Breast epithelium (tissue), 4 donors: ENCODE measurements around the gene TMEM106C. TPM values are rescaled to one million over a fixed set of nuclear protein-coding genes. Genes with fewer than 3 reads are reported as not detected.

ENCODE experiments used
- DNase-seq, 2 donors: peaks; one replicate each; pipeline ENCODE4 v3.0.0-alpha.2; 2019; ENCODE audit warnings: low spot score in 2 of 2
- H3K27ac ChIP-seq, 2 donors: fragments of 200-600 bp; sonication (generic) in 1 of 2; one replicate each; pipeline ENCODE4 v1.5.1; 2016 to 2019; ENCODE audit warnings: mild to moderate bottlenecking in 1 of 2
- H3K27me3 ChIP-seq, 2 donors: fragments of 200-600 bp; sonication (generic) in 1 of 2; one replicate each; pipeline versions ENCODE4 v1.5.1 to v1.6.0; 2017 to 2019; ENCODE audit warnings: control low read depth in 1 of 2, mild to moderate bottlenecking in 1 of 2
- H3K36me3 ChIP-seq: fragments of 200-600 bp; one replicate; pipeline ENCODE4 v1.5.1; 2019
- H3K4me1 ChIP-seq, 2 donors: fragments of 200-600 bp; sonication (generic); one replicate each; pipeline ENCODE4 v1.5.1; 2016 to 2019; ENCODE audit warnings: control low read depth in 1 of 2
- H3K4me3 ChIP-seq, 3 donors: fragments of 200-600 bp; sonication (generic); 1 replicate in 2 of 3; 2 replicates in 1 of 3; pipeline ENCODE4 v1.5.1; 2016 to 2019; ENCODE audit warnings: mild to moderate bottlenecking in 3 of 3, moderate library complexity in 2 of 3
- H3K9me3 ChIP-seq, 2 donors: fragments of 200-600 bp; sonication (generic) in 1 of 2; one replicate each; pipeline ENCODE4 v1.5.1; 2016 to 2019; ENCODE audit warnings: control low read depth in 1 of 2
- POLR2A ChIP-seq: fragments of 450-650 bp; IDR thresholded peaks from one replicate; pipeline ENCODE4 v1.6.1; 2016; ENCODE audit warnings: antibody characterized with exemption, mild to moderate bottlenecking, moderate library complexity
- POLR2AphosphoS5 ChIP-seq, 3 donors: sonication (generic); formaldehyde crosslinking; IDR thresholded peaks; one replicate each; pipeline ENCODE4 v1.6.1; 2017; ENCODE audit warnings: antibody characterized with exemption in 3 of 3
- intact Hi-C: fragments of 100-400 bp; cut with DNase I; formaldehyde crosslinking; loops from one replicate; pipeline ENCODE4 v1.15.1; 2023; ENCODE audit warnings: low total_unique reads
- total RNA-seq, 3 donors: library from RNA; depleted of rRNA; stranded (reverse); fragments of >200 nt; gene quantifications; one replicate each; pipeline ENCODE4 v1.1.0, GENCODE V29; 2016
- TF ChIP-seq, protein P1 (sequence below), 3 donors: fragments of 450-650 bp; IDR thresholded peaks; one replicate each; pipeline ENCODE4 v1.5.1; 2016 to 2017; ENCODE audit warnings: antibody characterized with exemption in 3 of 3, mild to moderate bottlenecking in 3 of 3, moderate library complexity in 3 of 3

The TMEM106C gene
- total RNA-seq, 3 donors from 2014 or later, result 35.2 to 131 (median 73.4) TPM

DNA sequence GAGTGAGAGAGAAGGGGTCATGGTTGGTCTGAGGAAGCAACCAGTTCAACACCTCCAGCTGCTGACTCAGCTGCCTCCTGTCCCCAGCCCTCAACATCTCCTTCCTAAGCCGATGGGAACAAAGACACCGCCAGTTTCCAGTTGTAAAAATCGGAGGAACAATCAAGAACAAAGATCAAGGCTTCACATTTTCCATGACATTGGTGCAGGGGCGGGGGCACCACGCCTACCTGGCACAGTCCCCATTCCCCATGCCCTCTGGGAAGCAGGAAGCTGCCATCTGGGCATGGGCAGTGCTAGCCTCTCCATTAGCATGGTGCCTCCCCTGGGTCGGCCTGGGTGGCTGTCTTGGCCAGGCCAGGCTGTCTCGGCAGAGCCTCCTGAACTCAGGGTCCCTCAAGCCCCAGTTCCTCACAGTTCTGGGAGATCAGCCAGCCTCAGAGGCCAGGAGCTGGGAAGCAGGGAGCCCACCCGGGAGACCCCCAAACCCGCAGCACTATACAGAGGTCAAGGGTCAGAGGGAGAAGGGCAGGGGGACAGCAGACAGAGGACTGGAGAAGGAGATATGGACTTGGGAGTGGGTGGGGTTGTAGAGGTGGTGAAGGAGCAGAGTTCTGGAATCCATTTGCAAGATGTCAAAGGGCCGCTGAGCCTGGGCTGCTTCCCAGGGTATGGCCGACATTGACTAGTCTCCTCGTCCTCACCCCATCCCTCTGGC is 19.6 kb upstream of the TMEM106C start:
- no peak overlapping the region for H3K27ac ChIP-seq
- H3K36me3 ChIP-seq, result no peaks in the 10 kb centered on the region
- intact Hi-C loops, result no loop called here
- H3K9me3 ChIP-seq, result no peaks in the 10 kb centered on the region
- H3K27me3 ChIP-seq, result no peaks in the 10 kb centered on the region
- H3K4me1 ChIP-seq, result peaks cover 10 to 15% of the 10 kb centered on the region in 2 donors
- peak in 1 of 2 donors; percentile 81 for DNase-seq
- TF ChIP-seq, protein P1, sequence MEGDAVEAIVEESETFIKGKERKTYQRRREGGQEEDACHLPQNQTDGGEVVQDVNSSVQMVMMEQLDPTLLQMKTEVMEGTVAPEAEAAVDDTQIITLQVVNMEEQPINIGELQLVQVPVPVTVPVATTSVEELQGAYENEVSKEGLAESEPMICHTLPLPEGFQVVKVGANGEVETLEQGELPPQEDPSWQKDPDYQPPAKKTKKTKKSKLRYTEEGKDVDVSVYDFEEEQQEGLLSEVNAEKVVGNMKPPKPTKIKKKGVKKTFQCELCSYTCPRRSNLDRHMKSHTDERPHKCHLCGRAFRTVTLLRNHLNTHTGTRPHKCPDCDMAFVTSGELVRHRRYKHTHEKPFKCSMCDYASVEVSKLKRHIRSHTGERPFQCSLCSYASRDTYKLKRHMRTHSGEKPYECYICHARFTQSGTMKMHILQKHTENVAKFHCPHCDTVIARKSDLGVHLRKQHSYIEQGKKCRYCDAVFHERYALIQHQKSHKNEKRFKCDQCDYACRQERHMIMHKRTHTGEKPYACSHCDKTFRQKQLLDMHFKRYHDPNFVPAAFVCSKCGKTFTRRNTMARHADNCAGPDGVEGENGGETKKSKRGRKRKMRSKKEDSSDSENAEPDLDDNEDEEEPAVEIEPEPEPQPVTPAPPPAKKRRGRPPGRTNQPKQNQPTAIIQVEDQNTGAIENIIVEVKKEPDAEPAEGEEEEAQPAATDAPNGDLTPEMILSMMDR (IDR thresholded peaks at IDR 0.05), result no peak
- TF ChIP-seq POLR2AphosphoS5 (IDR thresholded peaks at IDR 0.05) (no peak), POLR2A (no peak)
- H3K4me3 ChIP-seq, result no peak overlapping the region

DNA sequence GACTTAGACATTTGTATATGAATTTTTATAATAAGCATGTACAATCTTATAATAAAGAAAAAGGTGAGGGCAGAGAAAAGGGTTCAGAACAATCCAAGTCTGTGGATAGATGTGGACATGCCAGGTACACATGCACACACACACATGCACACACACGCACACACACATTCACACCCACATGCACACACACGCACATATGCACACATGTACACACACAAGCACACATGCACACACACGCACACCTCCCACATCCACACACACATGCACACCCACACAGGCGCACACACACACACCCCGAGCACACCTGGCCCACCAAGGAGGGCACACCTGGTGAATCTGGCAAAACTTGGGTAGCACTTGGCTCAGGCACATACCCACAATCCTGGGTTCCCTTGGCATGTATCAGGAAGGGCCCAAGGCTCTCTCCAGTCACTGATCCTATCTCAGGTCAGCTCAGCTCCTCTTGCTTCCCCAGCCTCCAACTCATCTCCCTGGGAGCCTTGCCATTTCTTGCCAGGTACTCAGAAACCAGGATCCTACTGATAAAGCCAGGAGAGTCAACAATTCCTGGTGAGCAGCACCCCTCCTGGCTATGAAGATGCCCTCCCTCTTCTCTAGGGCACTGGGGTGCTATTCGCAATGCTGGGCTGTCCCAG is 18.6 kb upstream of the TMEM106C start:
- intact Hi-C loops, result no loop called here
- no peak overlapping the region for H3K4me3 ChIP-seq
- no peaks in the 10 kb centered on the region for H3K9me3 ChIP-seq
- H3K27me3 ChIP-seq, result no peaks in the 10 kb centered on the region
- DNase-seq, result peak in 1 of 2 donors; percentile 67
- peaks cover 10 to 15% of the 10 kb centered on the region in 2 donors for H3K4me1 ChIP-seq
- TF ChIP-seq POLR2A, result no peak
- TF ChIP-seq, protein P1 (IDR thresholded peaks at IDR 0.05), result no peak
- peak in 1 of 3 donors; percentile 32 for TF ChIP-seq POLR2AphosphoS5 (IDR thresholded peaks at IDR 0.05)
- no peaks in the 10 kb centered on the region for H3K36me3 ChIP-seq
- H3K27ac ChIP-seq, result peak overlapping the region; percentile 11 to 32

DNA sequence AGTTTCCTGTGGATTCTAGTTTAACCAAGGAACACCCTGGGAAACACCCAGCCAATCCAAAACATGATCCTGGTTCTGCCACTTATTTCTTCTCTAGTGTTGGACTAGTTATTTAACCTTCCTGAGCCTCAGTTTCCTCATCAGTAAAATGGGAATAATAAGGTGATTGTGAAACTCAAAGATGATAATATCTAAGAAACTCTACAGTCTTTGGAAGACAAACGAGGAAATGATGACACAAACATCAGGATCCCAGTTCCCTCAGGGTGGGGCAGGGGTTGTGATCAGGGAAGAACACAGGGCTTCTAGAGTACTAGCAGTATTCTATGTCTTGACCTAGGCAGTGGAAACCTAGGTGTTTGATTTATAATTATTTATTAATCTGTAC is 18.1 kb upstream of the TMEM106C start:
- DNase-seq, result no peak
- Histone ChIP-seq H3K27ac (peak overlapping the region; percentile 11 to 32), H3K4me1 (peaks cover 10 to 15% of the 10 kb centered on the region in 2 donors), H3K4me3 (no peak overlapping the region), H3K36me3 (no peaks in the 10 kb centered on the region), H3K9me3 (no peaks in the 10 kb centered on the region), H3K27me3 (no peaks in the 10 kb centered on the region)
- intact Hi-C loops, result no loop called here
- no peak for TF ChIP-seq POLR2A
- TF ChIP-seq, protein P1 (IDR thresholded peaks at IDR 0.05), result no peak
- no peak for TF ChIP-seq POLR2AphosphoS5 (IDR thresholded peaks at IDR 0.05)

DNA sequence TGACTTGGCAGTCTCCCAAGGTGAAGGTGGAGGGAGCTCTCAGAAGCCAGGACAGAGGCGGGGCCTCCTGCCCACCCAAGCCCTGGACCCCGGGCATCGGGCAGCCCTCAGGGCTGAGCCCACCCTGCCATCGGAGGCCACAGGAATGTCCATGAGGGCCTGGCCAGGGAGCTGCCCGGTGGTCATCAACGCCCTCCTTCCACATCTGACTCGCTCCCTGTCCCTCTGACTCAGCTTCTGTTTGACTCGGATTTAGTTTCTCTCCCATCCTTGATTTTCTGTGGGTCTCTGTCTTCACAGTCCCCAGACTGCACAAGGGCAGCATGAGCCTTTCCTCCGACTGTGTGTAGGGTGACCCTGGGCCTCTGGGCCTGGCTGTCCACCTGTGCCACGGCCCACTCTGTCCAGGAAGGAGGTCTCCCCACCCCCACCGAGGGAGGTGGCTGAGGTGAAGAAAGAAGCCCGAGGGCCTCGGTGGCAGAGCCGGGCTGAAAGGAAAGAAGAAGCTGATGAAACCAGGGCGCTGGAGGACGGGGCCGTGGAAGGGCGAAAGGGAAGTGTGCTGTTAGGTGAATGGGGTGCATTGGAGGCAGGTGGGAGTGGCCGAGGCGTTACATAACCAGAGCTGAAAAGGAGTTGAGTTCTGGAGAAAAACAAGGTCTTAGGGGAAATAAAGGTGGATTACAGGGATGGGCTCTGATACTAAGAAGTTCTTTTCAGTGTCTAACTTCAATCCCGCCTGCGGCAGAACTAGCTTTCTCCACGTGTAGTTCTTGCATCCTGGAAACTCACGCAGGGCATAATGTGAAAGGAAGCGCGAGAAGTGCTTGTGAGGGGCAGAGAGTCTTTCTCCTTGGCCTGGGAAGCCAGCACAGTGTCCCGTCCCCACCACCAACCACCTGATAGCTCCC is 16.7 kb upstream of the TMEM106C start:
- no peak for DNase-seq
- intact Hi-C loops, result no loop called here
- TF ChIP-seq POLR2AphosphoS5 (IDR thresholded peaks at IDR 0.05) (no peak), POLR2A (no peak)
- TF ChIP-seq, protein P1 (IDR thresholded peaks at IDR 0.05), result no peak
- Histone ChIP-seq H3K4me3 (peak overlapping the region in 1 of 3 donors; percentile 1), H3K4me1 (peaks cover 10 to 15% of the 10 kb centered on the region in 2 donors), H3K27ac (peak overlapping the region; percentile 59 to 71), H3K9me3 (no peaks in the 10 kb centered on the region), H3K36me3 (no peaks in the 10 kb centered on the region), H3K27me3 (no peaks in the 10 kb centered on the region)
